PC-3 (cell line): Measurements from ENCODE around the gene CMSS1.

ENCODE experiments used
- CTCF ChIP-seq: fragments of 300-600 bp; sonication (generic); conservative IDR thresholded peaks from 2 replicates; pipeline ENCODE4 v1.5.1; 2017; ENCODE audit warnings: antibody characterized with exemption, low read depth, mild to moderate bottlenecking, low read length
- EZH2 ChIP-seq: fragments of 300-600 bp; sonication (generic); IDR thresholded peaks from one replicate; pipeline ENCODE4 v1.6.1; 2017; ENCODE audit warnings: antibody characterized with exemption, mild to moderate bottlenecking, low read length; ENCODE audit not compliant: unreplicated experiment
- EZH2phosphoT487 ChIP-seq: fragments of 300-600 bp; sonication (generic); IDR thresholded peaks from 2 replicates; pipeline ENCODE4 v1.6.1; 2018; ENCODE audit warnings: mild to moderate bottlenecking, antibody characterized with exemption, low read length, borderline replicate concordance

- TF ChIP-seq CTCF (no peak), EZH2 (no peak), EZH2phosphoT487 (no peak)
Measured at GRCh38 chr3:99875581-99875928, 57.9 kb downstream of the CMSS1 start.
